Glutamatergic neuron (in vitro differentiated cells): ENCODE results near the gene HIP1R. TPM values are rescaled to one million over a fixed set of nuclear protein-coding genes. Genes with fewer than 3 reads are reported as not detected.

Experiments
- DNase-seq: peaks from one replicate; pipeline ENCODE4 v3.0.0; 2022
- H3K27ac Mint-ChIP-seq: one replicate; pipeline ENCODE4 v1.8.0; 2020; ENCODE audit warnings: mild to moderate bottlenecking, mixed read lengths, inconsistent platforms; ENCODE audit not compliant: unreplicated experiment
- H3K27me3 Mint-ChIP-seq: one replicate; pipeline ENCODE4 v1.8.0; 2020; ENCODE audit warnings: mild to moderate bottlenecking, moderate library complexity, mixed read lengths, inconsistent platforms; ENCODE audit not compliant: unreplicated experiment
- H3K36me3 Mint-ChIP-seq: one replicate; pipeline ENCODE4 v1.8.0; 2020; ENCODE audit warnings: mild to moderate bottlenecking, mixed read lengths, inconsistent platforms; ENCODE audit not compliant: unreplicated experiment
- H3K4me1 Mint-ChIP-seq: one replicate; pipeline ENCODE4 v1.8.0; 2020; ENCODE audit warnings: mild to moderate bottlenecking, low read depth, mixed read lengths, inconsistent platforms; ENCODE audit not compliant: unreplicated experiment
- H3K4me3 Mint-ChIP-seq: one replicate; pipeline ENCODE4 v1.8.0; 2020; ENCODE audit warnings: mild to moderate bottlenecking, mixed read lengths, inconsistent platforms; ENCODE audit not compliant: unreplicated experiment
- H3K9me3 Mint-ChIP-seq: one replicate; pipeline ENCODE4 v1.8.0; 2020; ENCODE audit warnings: mild to moderate bottlenecking, moderate library complexity, mixed read lengths, inconsistent platforms; ENCODE audit not compliant: unreplicated experiment
- CTCF ChIP-seq: fragments of 200-600 bp; sonication (generic); IDR thresholded peaks from one replicate; pipeline ENCODE4 v1.5.0; 2021; ENCODE audit not compliant: partially characterized antibody, unreplicated experiment
- total RNA-seq: library from RNA; stranded (reverse); fragmentation: NEBNext Ultra II Directional; extraction: Animal tissue kit (Norgen Biotek cat#: 25700); gene quantifications from one replicate; pipeline ENCODE4 v1.2.1, GENCODE V29; 2021; ENCODE audit not compliant: unreplicated experiment

HIP1R gene
- total RNA-seq, 1 donor from 2014 or later = 19.3 TPM

- Mint-ChIP-seq H3K27me3 (peaks cover 7% of the 10 kb centered on the region), H3K9me3 (peaks cover 2% of the 10 kb centered on the region), H3K27ac (no peak overlapping the region), H3K36me3 (no peaks in the 10 kb centered on the region), H3K4me3 (no peak overlapping the region), H3K4me1 (peaks cover 2% of the 10 kb centered on the region)
- TF ChIP-seq CTCF = no peak
- DNase-seq = peak; percentile 12
These were observed 26.9 kb downstream of the HIP1R start for GRCh38 chr12:122862110-122862634.

- H3K36me3 Mint-ChIP-seq = no peaks in the 10 kb centered on the region
- peak; percentile 9 for DNase-seq
- no peak overlapping the region for H3K27ac Mint-ChIP-seq
- TF ChIP-seq CTCF = no peak
- H3K4me1 Mint-ChIP-seq = peaks cover 2% of the 10 kb centered on the region
- no peak overlapping the region for H3K4me3 Mint-ChIP-seq
- peaks cover 2% of the 10 kb centered on the region for H3K27me3 Mint-ChIP-seq
- H3K9me3 Mint-ChIP-seq = peaks cover 2% of the 10 kb centered on the region
These were observed 27.8 kb downstream of the HIP1R start for GRCh38 chr12:122862872-122863701.

- Mint-ChIP-seq H3K27ac (no peak overlapping the region), H3K4me3 (no peak overlapping the region), H3K4me1 (peaks cover 2% of the 10 kb centered on the region), H3K9me3 (no peaks in the 10 kb centered on the region), H3K36me3 (peaks cover 9% of the 10 kb centered on the region), H3K27me3 (peaks cover 6% of the 10 kb centered on the region)
- no peak for TF ChIP-seq CTCF
- peak; percentile 1 for DNase-seq
These were observed 29.6 kb downstream of the HIP1R start for GRCh38 chr12:122864894-122865253.

- Mint-ChIP-seq H3K27ac (no peak overlapping the region), H3K4me1 (peaks cover 2% of the 10 kb centered on the region), H3K36me3 (peaks cover 9% of the 10 kb centered on the region), H3K9me3 (no peaks in the 10 kb centered on the region), H3K4me3 (no peak overlapping the region), H3K27me3 (peaks cover 6% of the 10 kb centered on the region)
- DNase-seq = peak; percentile 21
- TF ChIP-seq CTCF = no peak
These were observed 30.3 kb downstream of the HIP1R start for GRCh38 chr12:122865268-122866231.
